PFSK-1 (cell line): ENCODE results near the gene KATNBL1.

ENCODE experiments used
- FOXP2 ChIP-seq: optimal IDR thresholded peaks from 2 replicates; pipeline ENCODE3; 2011; ENCODE audit warnings: borderline replicate concordance, control low read depth, inconsistent platforms; ENCODE audit not compliant: insufficient read depth; ENCODE audit errors: extremely low read length, extremely low read depth
- POLR2AphosphoS5 ChIP-seq: IDR thresholded peaks from 2 replicates; pipeline ENCODE4 v1.6.1; 2012; ENCODE audit warnings: low read depth, mild to moderate bottlenecking, control low read depth, low read length, moderate library complexity
- SIN3A ChIP-seq: IDR thresholded peaks from 2 replicates; pipeline ENCODE4 v1.6.1; 2012; ENCODE audit warnings: mild to moderate bottlenecking, low read length, moderate library complexity, borderline replicate concordance; ENCODE audit not compliant: insufficient read depth
- TAF1 ChIP-seq: IDR thresholded peaks from 2 replicates; pipeline ENCODE4 v1.6.1; 2012; ENCODE audit warnings: low read length, control low read depth, borderline replicate concordance; ENCODE audit not compliant: insufficient read depth
- TF ChIP-seq, protein P1 (sequence below), 2 experiments: IDR thresholded peaks; 2 replicates each; pipeline versions ENCODE4 v1.6.1 to v1.8.0; 2011 to 2012; ENCODE audit warnings: low read depth in 2 of 2, low read length in 2 of 2, control low read depth in 1 of 2, inconsistent platforms in 1 of 2, mild to moderate bottlenecking in 1 of 2, moderate library complexity in 1 of 2; ENCODE audit not compliant: insufficient read depth in 1 of 2

Gene KATNBL1

GRCh38 chr15:34119291-34119690 lies 90.6 kb downstream of the KATNBL1 start:
- no peak for TF ChIP-seq POLR2AphosphoS5
- no peak for TF ChIP-seq TAF1
- TF ChIP-seq SIN3A: no peak
- TF ChIP-seq, protein P1, sequence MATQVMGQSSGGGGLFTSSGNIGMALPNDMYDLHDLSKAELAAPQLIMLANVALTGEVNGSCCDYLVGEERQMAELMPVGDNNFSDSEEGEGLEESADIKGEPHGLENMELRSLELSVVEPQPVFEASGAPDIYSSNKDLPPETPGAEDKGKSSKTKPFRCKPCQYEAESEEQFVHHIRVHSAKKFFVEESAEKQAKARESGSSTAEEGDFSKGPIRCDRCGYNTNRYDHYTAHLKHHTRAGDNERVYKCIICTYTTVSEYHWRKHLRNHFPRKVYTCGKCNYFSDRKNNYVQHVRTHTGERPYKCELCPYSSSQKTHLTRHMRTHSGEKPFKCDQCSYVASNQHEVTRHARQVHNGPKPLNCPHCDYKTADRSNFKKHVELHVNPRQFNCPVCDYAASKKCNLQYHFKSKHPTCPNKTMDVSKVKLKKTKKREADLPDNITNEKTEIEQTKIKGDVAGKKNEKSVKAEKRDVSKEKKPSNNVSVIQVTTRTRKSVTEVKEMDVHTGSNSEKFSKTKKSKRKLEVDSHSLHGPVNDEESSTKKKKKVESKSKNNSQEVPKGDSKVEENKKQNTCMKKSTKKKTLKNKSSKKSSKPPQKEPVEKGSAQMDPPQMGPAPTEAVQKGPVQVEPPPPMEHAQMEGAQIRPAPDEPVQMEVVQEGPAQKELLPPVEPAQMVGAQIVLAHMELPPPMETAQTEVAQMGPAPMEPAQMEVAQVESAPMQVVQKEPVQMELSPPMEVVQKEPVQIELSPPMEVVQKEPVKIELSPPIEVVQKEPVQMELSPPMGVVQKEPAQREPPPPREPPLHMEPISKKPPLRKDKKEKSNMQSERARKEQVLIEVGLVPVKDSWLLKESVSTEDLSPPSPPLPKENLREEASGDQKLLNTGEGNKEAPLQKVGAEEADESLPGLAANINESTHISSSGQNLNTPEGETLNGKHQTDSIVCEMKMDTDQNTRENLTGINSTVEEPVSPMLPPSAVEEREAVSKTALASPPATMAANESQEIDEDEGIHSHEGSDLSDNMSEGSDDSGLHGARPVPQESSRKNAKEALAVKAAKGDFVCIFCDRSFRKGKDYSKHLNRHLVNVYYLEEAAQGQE (IDR thresholded peaks at IDR 0.05; ENCODE audit: insufficient read depth in 1 of 2, low read depth in 2 of 2, low read length in 2 of 2): no peak
- TF ChIP-seq FOXP2: no peak

- TF ChIP-seq FOXP2: no peak
- no peak for TF ChIP-seq POLR2AphosphoS5
- no peak for TF ChIP-seq TAF1
- TF ChIP-seq, protein P1 (IDR thresholded peaks at IDR 0.05; ENCODE audit: insufficient read depth in 1 of 2, low read depth in 2 of 2, low read length in 2 of 2): no peak
- no peak for TF ChIP-seq SIN3A
Measured at GRCh38 chr15:34116620-34117019, 93.3 kb downstream of the KATNBL1 start.

DNA sequence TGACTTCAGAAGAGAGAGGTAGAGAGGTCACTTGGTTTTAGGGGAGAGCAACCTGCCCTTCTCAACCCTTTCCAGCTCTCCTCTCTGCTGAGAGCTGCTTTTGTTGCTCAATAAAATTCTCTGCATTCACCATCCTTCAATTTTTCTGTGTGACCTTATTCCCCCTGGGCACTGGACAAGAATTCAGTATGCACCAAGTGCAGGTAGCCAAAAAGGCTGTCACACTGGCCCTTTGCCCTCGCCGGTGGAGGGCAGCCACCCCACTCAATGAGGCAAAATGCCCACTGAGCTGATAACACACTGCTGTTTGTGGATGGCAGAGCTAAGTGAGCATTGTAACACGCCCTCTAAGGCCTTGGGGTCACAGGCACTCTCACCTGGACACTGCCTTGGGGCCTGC lies 95.2 kb downstream of the KATNBL1 start:
- TF ChIP-seq POLR2AphosphoS5: no peak
- TF ChIP-seq, protein P1 (IDR thresholded peaks at IDR 0.05; ENCODE audit: insufficient read depth in 1 of 2, low read depth in 2 of 2, low read length in 2 of 2): no peak
- TF ChIP-seq TAF1: no peak
- TF ChIP-seq FOXP2: no peak
- TF ChIP-seq SIN3A: no peak

DNA sequence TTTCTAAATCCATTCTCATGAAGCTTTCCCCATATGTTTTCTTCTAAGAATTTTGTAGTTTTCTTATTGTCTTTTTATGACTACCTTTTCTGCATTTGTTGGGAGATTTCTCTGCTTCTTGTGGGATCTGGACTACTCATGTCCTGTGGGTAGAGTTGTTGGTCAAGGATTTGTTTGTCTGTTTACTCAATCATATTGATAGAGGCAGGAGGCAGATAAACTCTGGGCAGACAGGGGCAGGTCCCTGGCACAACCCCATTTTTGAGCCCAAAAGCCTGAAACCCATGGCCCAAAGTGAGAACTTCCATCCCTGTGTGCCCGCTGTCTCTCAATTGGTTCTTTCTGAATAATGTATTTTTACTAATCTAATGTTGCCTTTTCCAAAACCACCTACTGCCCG lies 95.7 kb downstream of the KATNBL1 start:
- TF ChIP-seq FOXP2 (no peak), SIN3A (no peak), POLR2AphosphoS5 (no peak), TAF1 (no peak)
- TF ChIP-seq, protein P1 (IDR thresholded peaks at IDR 0.05; ENCODE audit: insufficient read depth in 1 of 2, low read depth in 2 of 2, low read length in 2 of 2): no peak

DNA sequence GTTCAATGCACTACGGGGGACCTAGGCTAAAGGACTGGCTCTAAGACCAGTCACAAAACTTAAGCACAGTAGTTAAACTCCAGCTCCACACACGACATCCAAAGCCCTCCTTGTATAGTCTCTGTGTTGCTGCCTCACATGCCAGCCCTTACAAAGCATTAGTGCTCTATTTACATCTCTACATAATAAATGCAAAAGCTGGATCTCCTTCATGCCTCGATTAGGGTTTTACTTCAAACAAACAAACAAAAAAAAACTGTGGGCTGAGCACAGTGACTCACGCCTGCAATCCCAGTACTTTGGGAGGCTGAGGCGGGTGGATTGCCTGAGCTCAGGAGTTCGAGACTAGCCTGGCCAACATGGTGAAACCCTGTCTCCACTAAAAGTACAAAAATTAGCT lies 98.4 kb downstream of the KATNBL1 start:
- no peak for TF ChIP-seq TAF1
- TF ChIP-seq SIN3A: no peak
- TF ChIP-seq, protein P1 (IDR thresholded peaks at IDR 0.05; ENCODE audit: insufficient read depth in 1 of 2, low read depth in 2 of 2, low read length in 2 of 2): no peak
- no peak for TF ChIP-seq FOXP2
- no peak for TF ChIP-seq POLR2AphosphoS5
